NCI-H187 treated with DMSO at 0.1 percent for 48 hours (cell line): ENCODE data around the gene RNF13.

ENCODE experiments used
- DNase-seq: peaks from one replicate; lab custom pipeline; 2025; lab: John Stamatoyannopoulos, UW

Gene RNF13

DNA sequence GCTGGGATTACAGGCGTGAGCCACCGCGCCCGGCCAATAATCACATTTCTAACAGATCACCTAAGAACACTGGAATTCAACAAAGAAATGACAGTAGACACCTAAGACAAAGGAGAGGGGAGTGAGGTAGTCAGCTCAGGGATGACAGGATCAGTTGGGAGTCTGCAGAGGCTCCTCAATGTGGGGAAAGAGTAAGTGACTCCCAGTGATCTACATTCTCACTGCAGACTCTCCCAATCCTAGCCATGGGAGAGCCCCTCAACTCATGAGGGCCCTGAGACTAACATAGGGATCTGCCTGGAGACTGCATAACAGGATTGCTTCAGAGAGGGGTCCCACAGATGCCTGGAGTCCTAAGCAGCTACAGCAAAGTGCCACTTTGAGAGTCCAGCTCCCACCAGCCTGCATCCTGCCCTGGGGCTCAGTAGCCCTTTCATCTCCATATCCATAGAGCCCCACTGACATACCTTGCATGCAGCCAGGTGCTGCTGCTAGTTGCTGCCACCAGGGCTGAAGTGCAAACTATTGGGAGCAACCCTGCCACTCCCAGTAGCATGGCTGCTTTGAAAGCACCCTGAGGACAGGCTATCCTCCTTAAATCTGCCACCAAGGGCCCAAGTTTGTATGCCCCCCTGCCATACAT lies 179.5 kb downstream of the RNF13 start:
- no peak for DNase-seq

DNA sequence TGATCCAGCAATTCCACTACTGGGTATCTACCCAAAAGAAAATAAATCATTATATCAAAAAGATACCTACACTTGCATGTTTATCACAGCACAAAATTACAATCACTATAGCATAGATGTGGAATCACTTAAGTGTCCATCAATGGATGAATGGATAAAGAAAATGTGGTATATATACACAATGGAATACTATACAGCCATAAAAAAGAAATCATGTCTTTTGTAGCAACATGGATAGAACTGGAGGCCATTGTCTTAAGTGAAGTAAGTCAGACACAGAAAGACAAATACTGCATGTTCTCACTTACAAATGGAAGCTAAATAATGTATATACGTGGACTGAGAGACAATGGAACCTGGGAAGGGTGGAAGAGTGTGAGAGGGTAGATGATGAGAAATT lies 185.9 kb downstream of the RNF13 start:
- no peak for DNase-seq

DNA sequence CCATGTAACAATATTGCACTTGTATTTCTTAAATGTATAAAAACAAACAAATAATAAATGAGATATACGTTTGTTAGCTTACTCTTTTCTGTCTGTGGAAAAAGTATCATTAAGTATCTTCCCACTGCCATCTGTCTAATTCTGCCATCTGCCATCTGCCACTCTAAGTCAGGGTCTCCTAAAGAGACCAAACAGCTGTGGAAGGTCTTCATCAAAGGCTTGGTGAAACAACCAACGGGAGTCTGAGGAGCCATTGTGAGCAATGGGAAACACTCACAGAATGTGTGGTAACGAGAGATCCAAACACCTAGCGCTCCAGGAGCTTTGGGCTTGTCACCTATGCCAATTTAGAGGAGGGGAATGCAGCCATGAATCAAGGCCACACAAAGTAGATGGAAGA lies 186.4 kb downstream of the RNF13 start:
- DNase-seq, result no peak

DNA sequence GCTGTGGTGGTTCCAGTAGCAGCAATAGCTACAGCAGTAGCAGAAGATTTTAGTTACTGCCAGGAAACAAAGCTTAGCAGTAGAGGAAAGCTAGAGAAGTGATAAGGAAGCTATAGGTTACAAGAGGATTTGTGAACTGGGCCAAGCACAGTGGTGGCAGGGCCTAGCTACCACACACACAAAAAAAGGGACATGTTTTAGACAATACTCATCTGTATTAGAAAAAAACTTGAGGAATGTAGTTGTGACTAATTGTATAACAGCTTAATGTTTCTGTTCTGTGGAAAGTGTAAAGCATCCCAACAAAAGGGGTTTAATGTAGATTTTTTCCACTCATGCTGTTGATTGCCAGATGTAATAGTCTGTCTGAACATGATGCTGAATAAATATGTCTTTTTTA lies 187.6 kb downstream of the RNF13 start:
- DNase-seq, result no peak

DNA sequence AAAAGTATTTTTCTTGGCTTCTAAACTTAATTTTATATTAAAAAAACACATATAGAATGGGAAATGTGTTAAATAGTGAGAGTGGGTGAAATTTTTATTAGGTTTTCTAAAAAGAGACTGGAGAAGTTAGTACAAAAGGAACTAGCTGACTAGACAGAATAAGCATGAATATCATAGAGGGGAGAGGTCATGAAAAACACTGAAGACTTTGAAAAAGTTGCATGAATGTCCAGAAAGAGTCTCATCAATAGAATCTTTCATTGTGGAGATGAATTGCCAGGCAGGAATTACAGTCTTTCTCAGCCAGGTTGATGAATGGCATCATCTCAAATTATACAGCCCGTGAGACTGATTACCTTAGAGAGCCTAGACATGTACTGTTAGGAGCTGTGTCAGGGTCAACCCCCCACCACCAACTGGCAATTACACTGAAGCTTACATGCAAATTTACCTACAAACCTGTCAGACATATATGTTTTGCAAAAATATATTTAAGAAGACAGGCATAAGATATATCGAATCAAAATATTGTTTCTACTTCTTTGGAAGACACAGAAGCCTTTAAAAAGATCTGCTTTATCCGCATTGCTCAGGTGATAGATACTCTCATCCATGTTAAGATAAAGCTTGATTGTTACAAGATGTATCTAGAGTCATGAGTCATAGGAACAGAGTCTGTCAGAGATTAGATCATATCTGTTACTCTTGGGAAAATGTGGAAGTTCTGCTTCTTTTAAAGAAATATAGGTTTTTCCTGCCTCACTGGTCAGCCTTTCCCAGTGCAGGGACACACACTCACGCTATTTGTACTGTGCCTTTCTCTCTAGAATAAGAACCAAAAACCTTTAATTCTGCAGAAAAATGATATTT lies 192.5 kb downstream of the RNF13 start:
- DNase-seq, result no peak

DNA sequence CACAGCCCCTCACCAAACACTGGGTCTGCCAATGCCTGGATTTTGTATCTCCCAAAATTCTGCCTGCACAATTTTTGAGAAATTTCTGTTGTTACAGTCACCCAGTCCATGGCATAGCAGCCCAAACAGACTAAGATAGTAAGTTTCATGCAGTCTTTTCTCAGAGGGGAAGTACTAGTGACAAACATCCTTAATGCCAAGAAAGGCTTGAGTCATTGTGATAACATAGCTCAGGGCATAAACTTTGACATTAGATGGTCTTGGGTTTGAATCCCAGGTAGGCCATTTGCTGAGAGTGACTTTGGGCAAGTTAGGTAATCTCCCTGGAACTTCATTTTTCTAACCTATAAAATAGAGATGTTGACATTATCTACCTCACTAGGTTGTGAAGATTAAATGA lies 193.8 kb downstream of the RNF13 start:
- no peak for DNase-seq
